Measurements from ENCODE around the gene ACSS2. TPM values are rescaled to one million over a fixed set of nuclear protein-coding genes. Genes with fewer than 3 reads are reported as not detected.

ACSS2 gene
- total RNA-seq, 2 donors from 2014 or later: 258 to 394 TPM

- TF ChIP-seq CTCF (IDR thresholded peaks at IDR 0.05): no peak
- H3K36me3 ChIP-seq: no peaks in the 10 kb centered on the region
- intact Hi-C loops (cut with DNase I): no loop called here
- DNase-seq: no peak
- H3K4me1 ChIP-seq: no peaks in the 10 kb centered on the region
- no peak overlapping the region for H3K27ac ChIP-seq
- no peaks in the 10 kb centered on the region for H3K9me3 ChIP-seq
- no peaks in the 10 kb centered on the region for H3K27me3 ChIP-seq
- no peak overlapping the region for H3K4me3 ChIP-seq
- H3K9ac ChIP-seq (ENCODE audit: low read depth in 2 of 2, low read length in 2 of 2): no peak overlapping the region
Measured at GRCh38 chr20:34974246-34974645, 97.8 kb downstream of the ACSS2 start.

- DNase-seq: no peak
- H3K9me3 ChIP-seq: no peaks in the 10 kb centered on the region
- H3K4me3 ChIP-seq: no peak overlapping the region
- H3K27ac ChIP-seq: no peak overlapping the region
- no peak for TF ChIP-seq CTCF (IDR thresholded peaks at IDR 0.05)
- no peaks in the 10 kb centered on the region for H3K27me3 ChIP-seq
- H3K9ac ChIP-seq (ENCODE audit: low read depth in 2 of 2, low read length in 2 of 2): no peak overlapping the region
- no peaks in the 10 kb centered on the region for H3K4me1 ChIP-seq
- no peaks in the 10 kb centered on the region for H3K36me3 ChIP-seq
- intact Hi-C loops (cut with DNase I): no loop called here
Measured at GRCh38 chr20:34976286-34976685, 99.9 kb downstream of the ACSS2 start.

Other genes with a start within 250 kb of the ACSS2 start
- 10 to 100 TPM; 22.3 to 32.6 TPM for gene PIGU, start 199.5 kb upstream of the ACSS2 start, total RNA-seq
- gene TP53INP2, start 172.3 kb upstream of the ACSS2 start, total RNA-seq: 10 to 100 TPM; 38.1 to 60.9 TPM
- 10 to 100 TPM; 28.9 to 40.2 TPM for gene NCOA6, start 51.0 kb upstream of the ACSS2 start, total RNA-seq
- gene GGT7, start 3.8 kb upstream of the ACSS2 start, total RNA-seq: 10 to 100 TPM; 10.1 to 17.8 TPM
- gene GSS, start 79.2 kb downstream of the ACSS2 start, total RNA-seq: 100 to 1,000 TPM in 1 of 2 donors, 10 to 100 TPM in 1; 83.4 to 109 TPM
- 1 to 10 TPM in 1 of 2 donors, under 1 TPM in 1; 0.69 to 1.5 TPM for gene MYH7B, start 79.3 kb downstream of the ACSS2 start, total RNA-seq
- 10 to 100 TPM; 52.8 to 63.2 TPM for gene TRPC4AP, start 216.2 kb downstream of the ACSS2 start, total RNA-seq

All from colonic mucosa (tissue), 4 donors.